Sigmoid colon (tissue), 3 donors: ENCODE results near the gene MYL4.

Experiments used
- POLR2A ChIP-seq, 2 donors: fragments of 450-650 bp; IDR thresholded peaks; one replicate each; pipeline ENCODE4 v1.6.1; 2016; ENCODE audit warnings: antibody characterized with exemption in 2 of 2, mild to moderate bottlenecking in 2 of 2, moderate library complexity in 2 of 2
- TF ChIP-seq, protein P1 (sequence below), 4 experiments: fragments of 450-650 bp in 3 of 4; fragments of 200-600 bp in 1 of 4; IDR thresholded peaks; one replicate each; pipeline ENCODE4 v1.5.1; 2016 to 2019; ENCODE audit warnings: antibody characterized with exemption in 4 of 4, mild to moderate bottlenecking in 3 of 4, moderate library complexity in 2 of 4

DNA sequence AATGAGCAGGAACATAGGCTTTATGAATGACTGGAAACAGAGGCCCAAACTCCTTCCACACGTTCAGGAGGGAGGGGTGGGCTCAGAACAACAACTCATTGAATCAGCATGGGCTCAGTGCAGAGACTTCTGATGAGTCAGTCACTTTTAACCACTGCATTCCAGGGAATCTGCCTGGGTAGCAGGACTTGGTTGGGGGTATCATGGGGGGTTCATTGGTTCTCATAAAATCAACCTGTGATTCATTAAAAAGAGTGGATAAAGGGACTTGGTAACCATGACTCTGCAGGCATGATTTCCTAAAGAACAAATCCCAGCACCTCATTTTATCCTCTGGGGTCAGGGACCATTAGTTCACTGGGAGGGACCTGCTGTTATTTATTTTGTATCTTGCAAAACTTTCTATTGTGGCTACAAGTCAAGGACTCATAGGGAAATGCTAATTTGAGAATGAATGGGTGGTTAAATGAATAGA is 58.2 kb downstream of the MYL4 start:
- TF ChIP-seq, protein P1, sequence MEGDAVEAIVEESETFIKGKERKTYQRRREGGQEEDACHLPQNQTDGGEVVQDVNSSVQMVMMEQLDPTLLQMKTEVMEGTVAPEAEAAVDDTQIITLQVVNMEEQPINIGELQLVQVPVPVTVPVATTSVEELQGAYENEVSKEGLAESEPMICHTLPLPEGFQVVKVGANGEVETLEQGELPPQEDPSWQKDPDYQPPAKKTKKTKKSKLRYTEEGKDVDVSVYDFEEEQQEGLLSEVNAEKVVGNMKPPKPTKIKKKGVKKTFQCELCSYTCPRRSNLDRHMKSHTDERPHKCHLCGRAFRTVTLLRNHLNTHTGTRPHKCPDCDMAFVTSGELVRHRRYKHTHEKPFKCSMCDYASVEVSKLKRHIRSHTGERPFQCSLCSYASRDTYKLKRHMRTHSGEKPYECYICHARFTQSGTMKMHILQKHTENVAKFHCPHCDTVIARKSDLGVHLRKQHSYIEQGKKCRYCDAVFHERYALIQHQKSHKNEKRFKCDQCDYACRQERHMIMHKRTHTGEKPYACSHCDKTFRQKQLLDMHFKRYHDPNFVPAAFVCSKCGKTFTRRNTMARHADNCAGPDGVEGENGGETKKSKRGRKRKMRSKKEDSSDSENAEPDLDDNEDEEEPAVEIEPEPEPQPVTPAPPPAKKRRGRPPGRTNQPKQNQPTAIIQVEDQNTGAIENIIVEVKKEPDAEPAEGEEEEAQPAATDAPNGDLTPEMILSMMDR (IDR thresholded peaks at IDR 0.05) = no peak
- TF ChIP-seq POLR2A (IDR thresholded peaks at IDR 0.05) = no peak
